Left ventricle myocardium superior (tissue), 1 donor: ENCODE data around the gene LHX4. TPM values are rescaled to one million over a fixed set of nuclear protein-coding genes. Genes with fewer than 3 reads are reported as not detected.

Experiments used
- ATAC-seq: fragments of 200-7000 bp; cut with Tn5 transposase; one replicate; pipeline ENCODE4 v1.9.1; 2020; ENCODE audit warnings: mild to moderate bottlenecking, moderate library complexity
- DNase-seq: peaks from one replicate; pipeline ENCODE4 v3.0.0-alpha.2; 2020
- intact Hi-C: fragments of 100-400 bp; cut with micrococcal nuclease; formaldehyde crosslinking; loops from one replicate; pipeline ENCODE4 v1.11.0; 2022
- total RNA-seq: library from RNA; stranded (reverse); fragmentation: NEBNext Ultra II Directional; extraction: Animal tissue kit (Norgen Biotek cat#: 25700); gene quantifications from one replicate; pipeline ENCODE4 v1.2.1, GENCODE V29; 2021
- donor health status: DM: no; HTN: yes; CAD: no; lungs with severe emphysema.

LHX4 gene
- total RNA-seq, 1 donor from 2014 or later, result not detected

GRCh38 chr1:180219776-180220175 lies 10.3 kb upstream of the LHX4 start:
- no peak for ATAC-seq
- no peak for DNase-seq
- intact Hi-C loops, result no loop called here

- no peak for DNase-seq
- no peak for ATAC-seq
- intact Hi-C loops, result no loop called here
Observed at GRCh38 chr1:180221462-180221861, 8.6 kb upstream of the LHX4 start.

- no peak for DNase-seq
- ATAC-seq, result no peak
- intact Hi-C loops, result no loop called here
Observed at GRCh38 chr1:180224902-180225301, 5.2 kb upstream of the LHX4 start.

GRCh38 chr1:180225403-180225802 lies 4.7 kb upstream of the LHX4 start:
- ATAC-seq (no peak), DNase-seq (no peak)
- intact Hi-C loops, result no loop called here

- DNase-seq (no peak), ATAC-seq (no peak)
- intact Hi-C loops, result no loop called here
Observed at GRCh38 chr1:180227861-180228647, 2.0 kb upstream of the LHX4 start.

- DNase-seq (no peak), ATAC-seq (no peak)
- intact Hi-C loops, result no loop called here
Observed at GRCh38 chr1:180228648-180229482, 1.2 kb upstream of the LHX4 start.

GRCh38 chr1:180230416-180230790 lies 339 bp downstream of the LHX4 start:
- ATAC-seq (no peak), DNase-seq (no peak)
- intact Hi-C loops, result no loop called here

GRCh38 chr1:180230791-180231505 lies 884 bp downstream of the LHX4 start:
- DNase-seq (no peak), ATAC-seq (peak; percentile 20)
- intact Hi-C loops, result no loop called here

- DNase-seq (no peak), ATAC-seq (no peak)
- intact Hi-C loops, result no loop called here
Observed at GRCh38 chr1:180231506-180231921, 1.4 kb downstream of the LHX4 start.

- no peak for ATAC-seq
- intact Hi-C loops, result no loop called here
- DNase-seq, result no peak
Observed at GRCh38 chr1:180231936-180232335, 1.9 kb downstream of the LHX4 start.

- intact Hi-C loops, result no loop called here
- ATAC-seq (no peak), DNase-seq (no peak)
Observed at GRCh38 chr1:180232521-180233043, 2.5 kb downstream of the LHX4 start.

GRCh38 chr1:180233191-180234011 lies 3.3 kb downstream of the LHX4 start:
- ATAC-seq (no peak), DNase-seq (no peak)
- intact Hi-C loops, result no loop called here

- no peak for ATAC-seq
- DNase-seq, result no peak
- intact Hi-C loops, result no loop called here
Observed at GRCh38 chr1:180234369-180235076, 4.5 kb downstream of the LHX4 start.

GRCh38 chr1:180235077-180235501 lies 5.0 kb downstream of the LHX4 start:
- ATAC-seq (no peak), DNase-seq (no peak)
- intact Hi-C loops, result no loop called here

- intact Hi-C loops, result no loop called here
- no peak for DNase-seq
- ATAC-seq, result no peak
Observed at GRCh38 chr1:180235502-180236239, 5.6 kb downstream of the LHX4 start.

- no peak for DNase-seq
- no peak for ATAC-seq
- intact Hi-C loops, result no loop called here
Observed at GRCh38 chr1:180236698-180237509, 6.8 kb downstream of the LHX4 start.
